Astrocyte (in vitro differentiated cells and primary cell): ENCODE results near the gene KIAA0232.

Experiments used
- CTCF ChIP-seq: IDR thresholded peaks from 2 replicates; pipeline ENCODE4 v1.5.1; 2011; ENCODE audit warnings: low read depth, mild to moderate bottlenecking, inconsistent platforms, low read length, moderate library complexity; ENCODE audit not compliant: insufficient read depth
- EZH2 ChIP-seq: IDR thresholded peaks from 2 replicates; pipeline ENCODE4 v1.6.1; 2012; ENCODE audit warnings: mild to moderate bottlenecking, low read length, inconsistent platforms; ENCODE audit not compliant: insufficient read depth

- no peak for TF ChIP-seq CTCF
- no peak for TF ChIP-seq EZH2
Observed at GRCh38 chr4:6803246-6803645, 20.7 kb downstream of the KIAA0232 start.
